Measurements from ENCODE around the gene NANS.
"Not testable (repeated sequence)": the region's sequence is repeated elsewhere in the genome, so short reads cannot be mapped to it uniquely, and the experiment has no call there.

NANS gene

GRCh38 chr9:98121058-98121457, 64.5 kb downstream of the NANS start:
- TF ChIP-seq GABPA (IDR thresholded peaks at IDR 0.05; ENCODE audit: low read depth) (no peak), SPI1 (IDR thresholded peaks at IDR 0.05; ENCODE audit: borderline replicate concordance, low read depth) (peak; percentile 80)
- Histone ChIP-seq H3K27ac (replicated peaks) (peak overlapping the region; percentile 96), H3K4me3 (replicated peaks; ENCODE audit: insufficient read depth, low read length) (no peak overlapping the region), H3K27me3 (ENCODE audit: insufficient read depth, poor library complexity, severe bottlenecking) (no peaks in the 10 kb centered on the region)
- peak in 1 of 2 experiments; percentile 66 for DNase-seq (ENCODE audit: low read depth in 1 of 2, low spot score in 1 of 2)

- DNase-seq (ENCODE audit: low read depth in 1 of 2, low spot score in 1 of 2); H3K27me3 ChIP-seq (ENCODE audit: insufficient read depth, poor library complexity, severe bottlenecking); H3K27ac ChIP-seq (replicated peaks); H3K4me3 ChIP-seq (replicated peaks; ENCODE audit: insufficient read depth, low read length): not testable (repeated sequence)
Observed at GRCh38 chr9:98124091-98124490, 67.6 kb downstream of the NANS start.

- Histone ChIP-seq H3K27me3 (ENCODE audit: insufficient read depth, poor library complexity, severe bottlenecking) (no peaks in the 10 kb centered on the region), H3K27ac (replicated peaks) (no peak overlapping the region), H3K4me3 (replicated peaks; ENCODE audit: insufficient read depth, low read length) (no peak overlapping the region)
- TF ChIP-seq SPI1 (IDR thresholded peaks at IDR 0.05; ENCODE audit: borderline replicate concordance, low read depth) (no peak), GABPA (IDR thresholded peaks at IDR 0.05; ENCODE audit: low read depth) (no peak)
- TF ChIP-seq, protein P1, sequence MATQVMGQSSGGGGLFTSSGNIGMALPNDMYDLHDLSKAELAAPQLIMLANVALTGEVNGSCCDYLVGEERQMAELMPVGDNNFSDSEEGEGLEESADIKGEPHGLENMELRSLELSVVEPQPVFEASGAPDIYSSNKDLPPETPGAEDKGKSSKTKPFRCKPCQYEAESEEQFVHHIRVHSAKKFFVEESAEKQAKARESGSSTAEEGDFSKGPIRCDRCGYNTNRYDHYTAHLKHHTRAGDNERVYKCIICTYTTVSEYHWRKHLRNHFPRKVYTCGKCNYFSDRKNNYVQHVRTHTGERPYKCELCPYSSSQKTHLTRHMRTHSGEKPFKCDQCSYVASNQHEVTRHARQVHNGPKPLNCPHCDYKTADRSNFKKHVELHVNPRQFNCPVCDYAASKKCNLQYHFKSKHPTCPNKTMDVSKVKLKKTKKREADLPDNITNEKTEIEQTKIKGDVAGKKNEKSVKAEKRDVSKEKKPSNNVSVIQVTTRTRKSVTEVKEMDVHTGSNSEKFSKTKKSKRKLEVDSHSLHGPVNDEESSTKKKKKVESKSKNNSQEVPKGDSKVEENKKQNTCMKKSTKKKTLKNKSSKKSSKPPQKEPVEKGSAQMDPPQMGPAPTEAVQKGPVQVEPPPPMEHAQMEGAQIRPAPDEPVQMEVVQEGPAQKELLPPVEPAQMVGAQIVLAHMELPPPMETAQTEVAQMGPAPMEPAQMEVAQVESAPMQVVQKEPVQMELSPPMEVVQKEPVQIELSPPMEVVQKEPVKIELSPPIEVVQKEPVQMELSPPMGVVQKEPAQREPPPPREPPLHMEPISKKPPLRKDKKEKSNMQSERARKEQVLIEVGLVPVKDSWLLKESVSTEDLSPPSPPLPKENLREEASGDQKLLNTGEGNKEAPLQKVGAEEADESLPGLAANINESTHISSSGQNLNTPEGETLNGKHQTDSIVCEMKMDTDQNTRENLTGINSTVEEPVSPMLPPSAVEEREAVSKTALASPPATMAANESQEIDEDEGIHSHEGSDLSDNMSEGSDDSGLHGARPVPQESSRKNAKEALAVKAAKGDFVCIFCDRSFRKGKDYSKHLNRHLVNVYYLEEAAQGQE (IDR thresholded peaks at IDR 0.05; ENCODE audit: insufficient replicate concordance, low read depth): no peak
- no peak for DNase-seq (ENCODE audit: low read depth in 1 of 2, low spot score in 1 of 2)
Observed at GRCh38 chr9:98124637-98125426, 68.3 kb downstream of the NANS start.

DNA sequence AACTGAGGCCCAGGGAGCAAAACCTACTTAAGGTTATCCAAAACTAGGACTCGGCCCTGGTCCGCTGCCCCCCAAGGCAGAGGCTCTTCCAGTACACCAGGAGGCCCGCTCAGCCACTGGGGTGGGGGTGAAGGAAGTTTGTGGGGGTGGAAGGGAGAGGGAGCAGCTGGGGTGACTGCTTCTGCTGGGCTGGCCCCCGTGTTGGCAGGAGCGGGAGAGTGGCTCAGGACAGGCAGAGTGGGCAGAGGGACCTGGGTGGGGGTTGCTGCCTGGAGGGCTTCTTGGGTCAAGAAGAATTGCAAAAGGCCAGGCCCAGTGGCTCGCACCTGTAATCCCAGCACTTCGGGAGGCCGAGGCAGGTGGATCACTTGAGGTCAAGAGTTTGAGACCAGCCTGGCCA, 70.7 kb downstream of the NANS start:
- no peak overlapping the region for H3K27ac ChIP-seq (replicated peaks)
- H3K27me3 ChIP-seq (ENCODE audit: insufficient read depth, poor library complexity, severe bottlenecking): no peaks in the 10 kb centered on the region
- DNase-seq (ENCODE audit: low read depth in 1 of 2, low spot score in 1 of 2): no peak
- TF ChIP-seq GABPA (IDR thresholded peaks at IDR 0.05; ENCODE audit: low read depth): no peak
- TF ChIP-seq, protein P1 (IDR thresholded peaks at IDR 0.05; ENCODE audit: insufficient replicate concordance, low read depth): no peak
- no peak for TF ChIP-seq CTCF (IDR thresholded peaks at IDR 0.05; ENCODE audit: insufficient read depth, low read length)
- no peak for TF ChIP-seq SPI1 (IDR thresholded peaks at IDR 0.05; ENCODE audit: borderline replicate concordance, low read depth)
- no peak for TF ChIP-seq POLR2AphosphoS5 (IDR thresholded peaks at IDR 0.05; ENCODE audit: low read depth)
- H3K4me3 ChIP-seq (replicated peaks; ENCODE audit: insufficient read depth, low read length): no peak overlapping the region

- DNase-seq (ENCODE audit: low read depth in 1 of 2, low spot score in 1 of 2): no peak
- no peaks in the 10 kb centered on the region for H3K27me3 ChIP-seq (ENCODE audit: insufficient read depth, poor library complexity, severe bottlenecking)
- TF ChIP-seq CTCF (IDR thresholded peaks at IDR 0.05; ENCODE audit: insufficient read depth, low read length): no peak
- no peak for TF ChIP-seq SPI1 (IDR thresholded peaks at IDR 0.05; ENCODE audit: borderline replicate concordance, low read depth)
- H3K4me3 ChIP-seq (replicated peaks; ENCODE audit: insufficient read depth, low read length): no peak overlapping the region
- H3K27ac ChIP-seq (replicated peaks): peak overlapping the region; percentile 55
Observed at GRCh38 chr9:98128316-98128715, 71.8 kb downstream of the NANS start.

All from HL-60 (cell line).